A673 (cell line): ENCODE results near the gene SLC37A3.

Experiments used
- CTCF ChIP-seq: fragments of 300-800, 200-600 bp; sonication (generic); conservative IDR thresholded peaks from 2 replicates; pipeline ENCODE4 v1.5.1; 2017; ENCODE audit warnings: low read depth, mild to moderate bottlenecking, antibody characterized with exemption, low read length, moderate library complexity, mixed read lengths
- EZH2 ChIP-seq: fragments of 200-600 bp; sonication (generic); IDR thresholded peaks from 2 replicates; pipeline ENCODE4 v1.6.1; 2017; ENCODE audit warnings: borderline replicate concordance, low read depth, mild to moderate bottlenecking, mixed read lengths, antibody characterized with exemption, low read length; ENCODE audit not compliant: poor library complexity, severe bottlenecking

GRCh38 chr7:140398821-140399220, 491 bp upstream of the SLC37A3 start:
- TF ChIP-seq CTCF (no peak), EZH2 (no peak)
